Right lobe of liver (tissue), 4 donors: ENCODE measurements around the gene GRM7.

Experiments used
- POLR2A ChIP-seq: fragments of 450-650 bp; IDR thresholded peaks from one replicate; pipeline ENCODE4 v1.6.1; 2017; ENCODE audit warnings: antibody characterized with exemption, mild to moderate bottlenecking
- TF ChIP-seq, protein P1 (sequence below), 4 donors: fragments of 200-600 bp in 3 of 4; fragments of 450-650 bp in 1 of 4; IDR thresholded peaks; one replicate each; pipeline versions ENCODE4 v1.5.1 to v1.8.0; 2016 to 2022; ENCODE audit warnings: antibody characterized with exemption in 4 of 4, mild to moderate bottlenecking in 2 of 4
- donor health status: DM: no; HTN: no; CAD: no.
- donor health status: DM: no; HTN: no; CAD: no.
- donor health status: DM: no; HTN: yes; CAD: no.

DNA sequence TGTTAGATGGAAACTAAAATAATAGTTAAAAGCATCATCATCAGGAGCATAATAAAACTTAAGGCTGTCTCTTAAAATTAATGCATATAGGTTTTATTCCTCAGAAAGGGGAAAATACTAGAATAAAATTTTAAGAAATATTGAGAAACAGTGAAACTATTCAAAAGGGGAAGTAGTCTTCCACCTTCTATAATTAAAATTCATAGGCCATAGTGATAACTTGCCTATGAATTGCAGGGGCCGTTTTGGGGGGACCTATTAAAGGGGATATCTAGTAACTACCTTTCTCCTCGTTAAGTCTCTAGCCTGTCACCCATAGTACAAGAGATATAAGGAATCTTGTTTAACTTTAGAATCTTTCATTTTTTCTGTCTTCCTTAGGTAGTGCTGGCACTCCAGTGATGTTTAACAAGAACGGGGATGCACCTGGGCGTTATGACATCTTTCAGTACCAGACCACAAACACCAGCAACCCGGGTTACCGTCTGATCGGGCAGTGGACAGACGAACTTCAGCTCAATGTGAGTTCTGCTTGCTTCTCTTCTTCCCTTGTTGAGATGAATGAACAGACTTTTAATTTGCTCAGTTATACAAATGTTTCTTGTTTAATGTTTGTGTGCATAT lies 600.4 kb downstream of the GRM7 start:
- TF ChIP-seq POLR2A: no peak
- TF ChIP-seq, protein P1, sequence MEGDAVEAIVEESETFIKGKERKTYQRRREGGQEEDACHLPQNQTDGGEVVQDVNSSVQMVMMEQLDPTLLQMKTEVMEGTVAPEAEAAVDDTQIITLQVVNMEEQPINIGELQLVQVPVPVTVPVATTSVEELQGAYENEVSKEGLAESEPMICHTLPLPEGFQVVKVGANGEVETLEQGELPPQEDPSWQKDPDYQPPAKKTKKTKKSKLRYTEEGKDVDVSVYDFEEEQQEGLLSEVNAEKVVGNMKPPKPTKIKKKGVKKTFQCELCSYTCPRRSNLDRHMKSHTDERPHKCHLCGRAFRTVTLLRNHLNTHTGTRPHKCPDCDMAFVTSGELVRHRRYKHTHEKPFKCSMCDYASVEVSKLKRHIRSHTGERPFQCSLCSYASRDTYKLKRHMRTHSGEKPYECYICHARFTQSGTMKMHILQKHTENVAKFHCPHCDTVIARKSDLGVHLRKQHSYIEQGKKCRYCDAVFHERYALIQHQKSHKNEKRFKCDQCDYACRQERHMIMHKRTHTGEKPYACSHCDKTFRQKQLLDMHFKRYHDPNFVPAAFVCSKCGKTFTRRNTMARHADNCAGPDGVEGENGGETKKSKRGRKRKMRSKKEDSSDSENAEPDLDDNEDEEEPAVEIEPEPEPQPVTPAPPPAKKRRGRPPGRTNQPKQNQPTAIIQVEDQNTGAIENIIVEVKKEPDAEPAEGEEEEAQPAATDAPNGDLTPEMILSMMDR (IDR thresholded peaks at IDR 0.05): no peak
